Esophagus mucosa (tissue), 1 donor: ENCODE measurements around the gene CREB5. TPM values are rescaled to one million over a fixed set of nuclear protein-coding genes. Genes with fewer than 3 reads are reported as not detected.
"Not testable (repeated sequence)": the region's sequence is repeated elsewhere in the genome, so short reads cannot be mapped to it uniquely, and the experiment has no call there.

ENCODE experiments used
- ATAC-seq: fragments of 200-7000 bp; cut with Tn5 transposase; one replicate; pipeline ENCODE4 v1.9.1; 2020
- total RNA-seq: library from RNA; stranded (reverse); gene quantifications from one replicate; pipeline ENCODE4 v1.2.4, GENCODE V29; 2023
- donor health status: DM: yes; HTN: yes; CAD: no.

CREB5 gene
- total RNA-seq, 1 donor from 2014 or later, result 2.5 TPM

- no peak for ATAC-seq
Observed at GRCh38 chr7:28793381-28794085, 381.2 kb downstream of the CREB5 start.

GRCh38 chr7:28798274-28798673 lies 386.0 kb downstream of the CREB5 start:
- no peak for ATAC-seq

- ATAC-seq, result no peak
Observed at GRCh38 chr7:28799619-28800018, 387.3 kb downstream of the CREB5 start.

GRCh38 chr7:28800150-28800549 lies 387.8 kb downstream of the CREB5 start:
- no peak for ATAC-seq

GRCh38 chr7:28802450-28802849 lies 390.1 kb downstream of the CREB5 start:
- ATAC-seq, result no peak

GRCh38 chr7:28804157-28804556 lies 391.8 kb downstream of the CREB5 start:
- ATAC-seq, result no peak

- ATAC-seq, result no peak
Observed at GRCh38 chr7:28804990-28805389, 392.7 kb downstream of the CREB5 start.

GRCh38 chr7:28806841-28807240 lies 394.5 kb downstream of the CREB5 start:
- no peak for ATAC-seq

GRCh38 chr7:28807396-28807994 lies 395.2 kb downstream of the CREB5 start:
- ATAC-seq, result no peak

GRCh38 chr7:28808796-28809533 lies 396.6 kb downstream of the CREB5 start:
- peak; percentile 31 for ATAC-seq

GRCh38 chr7:28811008-28811407 lies 398.7 kb downstream of the CREB5 start:
- ATAC-seq, result no peak

- ATAC-seq, result no peak
Observed at GRCh38 chr7:28811701-28812430, 399.5 kb downstream of the CREB5 start.

GRCh38 chr7:28812616-28813015 lies 400.3 kb downstream of the CREB5 start:
- ATAC-seq, result no peak

- ATAC-seq, result no peak
Observed at GRCh38 chr7:28813243-28813962, 401.1 kb downstream of the CREB5 start.

- no peak for ATAC-seq
Observed at GRCh38 chr7:28815369-28815927, 403.1 kb downstream of the CREB5 start.

- peak; percentile 18 for ATAC-seq
Observed at GRCh38 chr7:28815928-28816373, 403.6 kb downstream of the CREB5 start.

- peak; percentile 71 for ATAC-seq
Observed at GRCh38 chr7:28818996-28819395, 406.7 kb downstream of the CREB5 start.

GRCh38 chr7:28823582-28823981 lies 411.3 kb downstream of the CREB5 start:
- ATAC-seq, result no peak

GRCh38 chr7:28825817-28826448 lies 413.6 kb downstream of the CREB5 start:
- ATAC-seq, result not testable (repeated sequence)

- ATAC-seq, result no peak
Observed at GRCh38 chr7:28830846-28831245, 418.5 kb downstream of the CREB5 start.

- no peak for ATAC-seq
Observed at GRCh38 chr7:28832669-28833068, 420.4 kb downstream of the CREB5 start.
